GM19099 (cell line): ENCODE data around the gene PTPRD.

ENCODE experiments used
- POLR2A ChIP-seq: IDR thresholded peaks from 3 replicates; pipeline ENCODE4 v1.6.1; 2011; ENCODE audit warnings: low read depth; ENCODE audit not compliant: insufficient read length; ENCODE audit errors: extremely low read depth

The PTPRD gene

GRCh38 chr9:9100070-9100469 is 1512.7 kb downstream of the PTPRD start:
- no peak for TF ChIP-seq POLR2A

GRCh38 chr9:9099646-9100045 is 1513.2 kb downstream of the PTPRD start:
- TF ChIP-seq POLR2A: no peak

GRCh38 chr9:9091387-9091786 is 1521.4 kb downstream of the PTPRD start:
- no peak for TF ChIP-seq POLR2A

DNA sequence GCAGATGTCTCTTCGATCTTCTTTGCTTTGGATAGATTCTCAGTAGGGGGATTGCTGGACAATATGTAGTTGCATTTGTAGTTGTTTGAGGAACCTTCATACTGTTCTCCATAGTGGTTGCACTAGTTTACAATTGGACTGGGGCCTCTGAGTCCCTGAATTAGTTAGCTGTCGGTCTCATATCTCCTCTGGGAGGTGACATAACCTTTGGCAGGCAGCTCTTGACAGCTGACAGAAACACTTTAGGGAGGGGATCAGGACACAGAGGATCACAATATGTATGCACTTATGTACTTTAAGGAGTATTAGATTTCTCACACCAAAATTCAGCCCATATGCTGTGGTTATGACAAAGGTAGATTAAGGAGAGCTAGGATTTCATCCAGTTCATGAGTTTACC is 1533.3 kb downstream of the PTPRD start:
- no peak for TF ChIP-seq POLR2A

GRCh38 chr9:9078301-9078700 is 1534.5 kb downstream of the PTPRD start:
- TF ChIP-seq POLR2A: no peak

- no peak for TF ChIP-seq POLR2A
Observed at GRCh38 chr9:9061627-9062026, 1551.2 kb downstream of the PTPRD start.

- TF ChIP-seq POLR2A: no peak
Observed at GRCh38 chr9:9054354-9054992, 1558.3 kb downstream of the PTPRD start.

GRCh38 chr9:9045572-9045971 is 1567.2 kb downstream of the PTPRD start:
- no peak for TF ChIP-seq POLR2A

DNA sequence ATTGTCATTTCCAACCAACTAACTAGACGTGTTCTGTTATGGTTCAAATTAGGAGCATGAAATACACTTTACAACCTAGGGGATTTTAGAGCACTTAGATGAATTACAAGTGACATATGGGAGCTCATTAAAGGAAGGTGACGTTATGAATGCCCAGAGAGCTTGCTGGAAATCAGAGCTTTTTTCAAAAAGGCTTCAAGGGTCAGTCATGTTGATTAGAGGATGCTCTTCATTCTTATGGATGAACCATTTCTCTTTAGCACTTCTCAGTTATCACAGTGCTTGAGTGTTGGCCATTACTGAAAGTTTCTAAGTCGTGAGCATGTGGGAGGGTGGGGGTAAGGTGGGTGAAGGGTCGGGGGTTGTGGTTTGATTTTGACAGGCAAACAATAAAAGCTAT is 1567.7 kb downstream of the PTPRD start:
- no peak for TF ChIP-seq POLR2A

- TF ChIP-seq POLR2A: no peak
Observed at GRCh38 chr9:9041756-9042155, 1571.0 kb downstream of the PTPRD start.

GRCh38 chr9:9033022-9033421 is 1579.8 kb downstream of the PTPRD start:
- TF ChIP-seq POLR2A: no peak

GRCh38 chr9:9016597-9016996 is 1596.2 kb downstream of the PTPRD start:
- no peak for TF ChIP-seq POLR2A

GRCh38 chr9:9004810-9005209 is 1608.0 kb downstream of the PTPRD start:
- no peak for TF ChIP-seq POLR2A

- no peak for TF ChIP-seq POLR2A
Observed at GRCh38 chr9:9002826-9003583, 1609.8 kb downstream of the PTPRD start.

- TF ChIP-seq POLR2A: no peak
Observed at GRCh38 chr9:8980496-8981013, 1632.2 kb downstream of the PTPRD start.

GRCh38 chr9:8978334-8978733 is 1634.5 kb downstream of the PTPRD start:
- TF ChIP-seq POLR2A: no peak
